K562 (cell line): ENCODE data around the gene BCAS3. TPM values are rescaled to one million over a fixed set of nuclear protein-coding genes. Genes with fewer than 3 reads are reported as not detected.

Source experiments
- CSDE1 ChIP-seq, 2 experiments: fragments of 450-650 bp; IDR thresholded peaks; 2 replicates each; pipeline ENCODE4 v1.6.1; 2016; ENCODE audit warnings: mild to moderate bottlenecking in 1 of 2
- IRF2 ChIP-seq: sonication (generic); formaldehyde crosslinking; IDR thresholded peaks from 2 replicates; pipeline ENCODE4 v1.8.1; 2022; ENCODE audit warnings: mild to moderate bottlenecking, missing genetic modification reagents
- RAD21 ChIP-seq, 2 experiments: fragments of 250-450 bp in 1 of 2; fragments of 450-650 bp in 1 of 2; sonication (Bioruptor Pico) in 1 of 2; formaldehyde crosslinking in 1 of 2; IDR thresholded peaks in 1 of 2; conservative IDR thresholded peaks in 1 of 2; 2 replicates each; pipeline versions ENCODE4 v1.4.0 to v1.8.0; 2020 to 2022; ENCODE audit warnings: mild to moderate bottlenecking in 2 of 2, moderate library complexity in 1 of 2
- SMAD4 ChIP-seq: fragments of 250-450 bp; sonication (Bioruptor Pico); conservative IDR thresholded peaks from 2 replicates; pipeline ENCODE4 v1.8.0; 2021; ENCODE audit warnings: inconsistent platforms, mild to moderate bottlenecking, moderate library complexity
- STAT6 ChIP-seq: sonication (generic); formaldehyde crosslinking; IDR thresholded peaks from 2 replicates; pipeline ENCODE4 v1.8.1; 2023; ENCODE audit warnings: mild to moderate bottlenecking, missing genetic modification reagents
- ZBTB11 ChIP-seq, 3 experiments: fragments of 200-800 bp in 1 of 3; fragments of 250-450 bp in 1 of 3; fragments of 450-650 bp in 1 of 3; sonication (Bioruptor Pico) in 1 of 3; sonication (Bioruptor generic) in 1 of 3; formaldehyde crosslinking in 1 of 3; IDR thresholded peaks; 2 replicates each; pipeline versions ENCODE4 v1.6.1 to v1.8.0; 2016 to 2022; ENCODE audit warnings: mild to moderate bottlenecking in 2 of 3, missing genetic modification characterization in 2 of 3, missing compliant biosample characterization in 1 of 3, moderate library complexity in 1 of 3
- ZBTB2 ChIP-seq: fragments of 450-650 bp; IDR thresholded peaks from 2 replicates; pipeline ENCODE4 v1.6.1; 2016; ENCODE audit warnings: antibody characterized with exemption
- ZBTB7A ChIP-seq: IDR thresholded peaks from 2 replicates; pipeline ENCODE4 v1.6.1; 2011; ENCODE audit warnings: low read depth, mild to moderate bottlenecking, low read length, moderate library complexity, borderline replicate concordance; ENCODE audit not compliant: control insufficient read depth
- ZNF175 ChIP-seq: fragments of 200-800 bp; sonication (Bioruptor generic); IDR thresholded peaks from 2 replicates; pipeline ENCODE4 v1.6.1; 2016; ENCODE audit warnings: low read depth, mild to moderate bottlenecking, missing genetic modification characterization, missing compliant biosample characterization
- ZNF316 ChIP-seq: fragments of 450-650 bp; IDR thresholded peaks from 2 replicates; pipeline ENCODE4 v1.6.1; 2016
- ZNF445 ChIP-seq: fragments of 250-450 bp; sonication (Bioruptor Pico); IDR thresholded peaks from 2 replicates; pipeline ENCODE4 v1.4.0; 2020; ENCODE audit warnings: low read depth, mild to moderate bottlenecking, moderate library complexity
- polyA plus RNA-seq, 8 experiments: library from polyadenylated mRNA; depleted of rRNA in 4 of 8; stranded (reverse) in 5 of 8; unstranded in 3 of 8; fragments of >200 nt; fragmentation: Nextera tagmentation in 2 of 8; fragmentation: Illumina TruSeq in 1 of 8; extraction: Ambion mirVana in 2 of 8; extraction: Trizol in 1 of 8; gene quantifications; 2 replicates each; pipeline versions ENCODE4 v1.2.1 to v1.2.3, GENCODE V29; 2011 to 2014; ENCODE audit warnings: inconsistent platforms in 1 of 8, missing spikeins in 1 of 8
- total RNA-seq, 7 experiments: library from RNA; depleted of rRNA in 6 of 7; stranded (reverse); fragments of >200 nt in 6 of 7; fragmentation: Illumina TruSeq in 2 of 7; extraction: Trizol in 2 of 7; gene quantifications; 2 replicates each; pipeline versions ENCODE4 v1.2.1 to v1.2.3, GENCODE V29; 2011 to 2021; ENCODE audit warnings: low replicate concordance in 1 of 7

BCAS3 gene
- total and polyA plus RNA-seq, 9 of the 15 experiments (the other 6 are each of a cell fraction or from before 2014, with no cell fraction given) = 1.9 to 5.5 (median 3.5) TPM

GRCh38 chr17:61416540-61417363 lies 739.1 kb downstream of the BCAS3 start (continued):
- TF ChIP-seq ZBTB11 (CRISPR knock-in tag; IDR thresholded peaks at IDR 0.05) (peak in 1 of 3 experiments; percentile 85; a peak in 2 of 6 replicates), ZNF316 (no peak), ZBTB2 (peak; percentile 41; the same call in 1 of the 2 replicates), ZNF445 (CRISPR knock-in tag) (no peak), RAD21 (CRISPR knock-in tag; conservative IDR thresholded peaks at IDR 0.05 in 1 of 2, IDR thresholded peaks at IDR 0.05 in 1 of 2) (peak; percentile 62 to 81), ZNF175 (CRISPR knock-in tag) (no peak), CSDE1 (IDR thresholded peaks at IDR 0.05) (no peak), SMAD4 (no peak), STAT6 (CRISPR knock-in tag) (no peak), ZBTB7A (peak; percentile 77), IRF2 (CRISPR knock-in tag) (no peak)
